Activated CD8-positive, alpha-beta memory T cell treated with anti-CD3 and anti-CD28 coated beads for 36 hours (primary cell): ENCODE data around the gene NFIA. TPM values are rescaled to one million over a fixed set of nuclear protein-coding genes. Genes with fewer than 3 reads are reported as not detected.
"Not testable (repeated sequence)": the region's sequence is repeated elsewhere in the genome, so short reads cannot be mapped to it uniquely, and the experiment has no call there.

Experiments
- CTCF ChIA-PET: fragments of 350-600 bp; sonication (Branson Sonifier 250); formaldehyde crosslinking; loops from one replicate; lab custom pipeline; 2021; ENCODE audit warnings: antibody characterized with exemption; lab: Charles Lee
- POLR2A ChIA-PET: fragments of 350-600 bp; sonication (Branson Sonifier 250); formaldehyde crosslinking; loops from one replicate; lab custom pipeline; 2021; ENCODE audit warnings: antibody characterized with exemption; lab: Charles Lee
- total RNA-seq, 2 experiments: library from RNA; stranded (reverse); gene quantifications; one replicate each; pipeline ENCODE4 v1.2.3, GENCODE V29; 2021

NFIA gene
- total RNA-seq, 2 experiments from 2014 or later: 3.6 to 4.8 TPM

DNA sequence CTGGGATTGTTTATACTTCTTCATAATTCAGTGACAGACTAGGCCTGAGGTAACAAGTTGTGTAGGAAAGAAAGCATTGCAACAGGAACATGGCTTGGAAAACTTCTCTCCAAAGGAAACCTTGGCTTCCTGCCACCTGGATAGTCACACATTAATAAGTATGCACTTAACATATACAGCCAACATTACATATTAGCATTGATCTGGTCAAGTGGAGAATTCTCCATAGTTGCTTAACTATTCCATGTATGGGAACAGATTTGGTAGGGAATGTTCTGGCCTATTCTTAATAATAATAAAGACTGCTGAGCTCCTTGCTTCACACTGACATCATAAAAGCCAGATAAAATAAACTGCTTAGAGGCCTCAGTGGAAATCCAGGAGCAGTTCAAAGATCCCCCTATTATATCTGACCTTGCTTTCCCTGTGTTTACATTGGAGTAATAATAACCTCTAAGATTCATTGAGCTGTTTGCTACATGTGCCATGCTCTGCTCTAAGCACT lies 27.2 kb upstream of the NFIA start:
- POLR2A ChIA-PET: interaction anchor here (1.0 kb wide), 1 partner anchor 27 kb away, joined by 3 read pairs; the partner anchor contains the start of gene NFIA
- CTCF ChIA-PET: no interaction called here

DNA sequence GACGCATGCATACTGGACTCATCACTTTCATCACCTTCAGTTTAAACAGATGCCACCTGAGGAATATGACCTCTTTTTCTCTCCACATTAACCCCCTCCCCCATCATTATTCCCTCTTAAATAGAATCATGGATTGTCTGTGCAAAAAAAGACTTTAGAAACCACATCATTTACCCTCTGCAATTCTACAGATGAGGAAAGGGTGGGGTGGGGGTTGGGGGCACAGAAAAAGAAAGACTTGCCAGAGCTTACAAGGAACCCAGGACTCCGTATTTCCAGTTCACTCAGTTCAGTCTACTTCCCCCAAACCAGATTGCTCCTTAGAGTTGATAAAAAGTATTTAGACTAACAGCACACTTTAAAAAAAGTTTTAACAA lies 26.2 kb upstream of the NFIA start:
- POLR2A ChIA-PET: interaction anchor here (1.0 kb wide), 1 partner anchor 26 kb away, joined by 3 read pairs; the partner anchor contains the start of gene NFIA
- CTCF ChIA-PET: no interaction called here

DNA sequence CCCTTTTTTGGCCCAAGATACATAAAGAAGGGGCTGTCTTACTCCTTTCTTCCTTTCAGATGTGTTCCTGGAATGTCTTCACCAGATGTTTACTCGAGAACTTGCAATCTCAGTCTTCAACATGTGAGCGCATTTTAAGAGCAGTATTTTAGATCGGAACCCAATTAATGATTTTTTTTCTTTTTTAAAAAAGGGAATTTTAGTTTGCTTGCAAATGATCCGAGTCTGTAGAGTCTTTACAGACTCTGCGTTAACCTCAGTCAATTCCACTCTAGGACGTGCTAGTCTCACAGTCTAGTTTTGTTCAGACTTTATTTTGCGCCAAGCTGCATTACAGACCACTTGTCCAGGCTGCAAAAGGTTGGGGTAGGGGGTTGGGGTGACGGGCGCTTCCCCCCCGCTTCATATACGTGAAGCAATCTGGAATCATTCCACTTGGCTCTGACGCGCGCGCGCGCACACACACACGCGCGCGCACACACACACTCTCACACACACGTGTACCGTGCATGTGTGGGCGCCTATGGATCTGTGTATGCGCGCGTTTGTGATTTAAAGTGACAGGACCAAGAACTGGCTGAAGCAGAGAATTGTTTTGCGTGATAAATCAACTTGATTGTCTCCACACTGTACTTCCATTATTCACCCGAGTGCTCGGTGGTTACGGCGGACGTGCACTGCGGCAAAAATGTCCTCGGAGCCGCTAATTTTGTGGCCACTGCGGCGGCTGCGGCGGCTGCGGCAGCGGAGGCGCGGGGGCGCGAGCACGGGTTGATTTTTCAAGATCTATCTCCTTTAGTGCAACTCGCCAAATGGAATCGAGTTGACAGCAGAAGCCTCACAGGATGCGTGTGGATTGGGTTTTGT lies 25.6 kb upstream of the NFIA start:
- CTCF ChIA-PET: interaction anchor here (0.6 kb wide), 1 partner anchor 391 kb away, joined by 3 read pairs; no protein-coding TSS in a partner anchor

DNA sequence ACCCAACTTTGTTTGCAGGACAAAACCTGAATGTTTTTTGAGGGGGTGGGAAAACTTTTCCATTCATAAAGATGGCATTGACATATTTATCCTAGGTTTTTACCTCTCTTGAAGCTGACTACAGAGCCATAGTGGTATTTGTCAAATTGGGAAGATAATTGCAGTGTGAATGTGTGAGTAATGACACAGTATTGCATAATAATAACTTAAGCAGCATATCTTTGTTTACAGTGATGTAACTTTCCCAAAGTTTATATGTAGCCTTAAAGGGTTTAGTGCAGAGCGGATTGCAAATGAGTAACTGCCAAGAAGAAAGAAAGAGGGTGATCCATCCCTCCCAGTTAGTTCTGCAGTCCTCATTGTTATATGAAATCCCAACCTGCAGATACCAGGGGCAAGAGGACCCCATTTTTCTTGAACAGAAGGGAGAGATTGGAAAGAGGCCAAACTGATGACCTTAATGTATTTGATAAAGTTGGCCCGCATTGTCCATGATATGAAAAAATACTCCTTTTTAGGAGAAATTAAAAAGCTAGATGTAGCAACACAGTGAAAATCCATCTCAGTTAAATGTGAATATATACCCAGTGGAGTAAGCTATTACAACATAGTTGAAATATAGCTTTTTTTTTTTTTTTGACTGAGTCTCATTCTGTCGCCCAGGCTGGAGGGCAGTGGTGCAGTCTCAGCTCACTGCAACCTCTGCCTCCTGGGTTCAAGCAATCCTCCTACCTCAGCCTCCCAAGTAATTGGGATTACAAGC lies 23.7 kb upstream of the NFIA start:
- ChIA-PET CTCF (no interaction called here), POLR2A (no interaction called here)

More for the DNA sequence above, 25.6 kb upstream of the NFIA start:
- POLR2A ChIA-PET: interaction anchor here (0.6 to 1.0 kb wide), 2 partner anchors 18 to 21 kb away, joined by 3 to 9 read pairs; no protein-coding TSS in a partner anchor

DNA sequence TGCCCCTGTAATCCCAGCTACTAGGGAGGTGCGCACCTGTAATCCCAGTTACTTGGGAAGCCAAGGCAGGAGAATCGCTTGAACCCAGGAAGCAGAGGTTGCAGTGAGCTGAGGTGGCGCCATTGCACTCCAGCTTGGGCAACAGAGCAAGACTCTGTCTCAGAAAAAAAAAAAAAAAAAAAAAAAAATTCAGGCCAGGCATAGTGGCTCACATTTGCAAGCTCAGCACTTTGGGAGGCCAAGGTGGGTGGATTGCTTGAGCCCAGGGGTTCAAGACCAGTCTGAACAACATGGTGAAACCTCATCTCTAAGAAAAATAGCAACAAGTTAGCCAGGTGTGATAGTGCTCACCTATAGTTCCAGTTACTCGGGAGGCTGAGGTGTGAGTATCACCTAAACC lies 20.8 kb upstream of the NFIA start:
- POLR2A ChIA-PET: not testable (repeated sequence)
- CTCF ChIA-PET: interaction anchor here (0.6 kb wide), 1 partner anchor 28 kb away, joined by 4 read pairs; no protein-coding TSS in a partner anchor

DNA sequence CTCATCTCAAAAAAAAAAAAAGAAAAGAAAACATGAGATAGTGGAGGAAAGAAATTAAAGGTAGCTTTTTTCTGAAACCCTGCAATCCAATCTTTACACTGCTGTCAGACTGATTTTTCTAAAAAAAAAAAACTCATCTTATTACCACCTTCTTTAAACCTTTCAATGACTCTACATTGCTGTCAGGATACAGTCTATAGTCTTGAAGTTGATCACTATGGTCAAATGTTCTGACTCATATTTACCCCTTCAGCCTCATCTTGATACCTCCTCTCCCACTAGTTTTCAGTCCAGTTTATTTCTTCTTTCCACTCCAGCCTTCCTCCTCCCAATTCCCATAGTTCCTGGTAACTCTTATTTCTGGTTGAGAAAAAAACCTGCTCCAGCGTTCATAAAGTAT lies 17.7 kb upstream of the NFIA start:
- POLR2A ChIA-PET: interaction anchor here (0.6 kb wide), 1 partner anchor 77 kb away, joined by 6 read pairs; no protein-coding TSS in a partner anchor
- CTCF ChIA-PET: no interaction called here

DNA sequence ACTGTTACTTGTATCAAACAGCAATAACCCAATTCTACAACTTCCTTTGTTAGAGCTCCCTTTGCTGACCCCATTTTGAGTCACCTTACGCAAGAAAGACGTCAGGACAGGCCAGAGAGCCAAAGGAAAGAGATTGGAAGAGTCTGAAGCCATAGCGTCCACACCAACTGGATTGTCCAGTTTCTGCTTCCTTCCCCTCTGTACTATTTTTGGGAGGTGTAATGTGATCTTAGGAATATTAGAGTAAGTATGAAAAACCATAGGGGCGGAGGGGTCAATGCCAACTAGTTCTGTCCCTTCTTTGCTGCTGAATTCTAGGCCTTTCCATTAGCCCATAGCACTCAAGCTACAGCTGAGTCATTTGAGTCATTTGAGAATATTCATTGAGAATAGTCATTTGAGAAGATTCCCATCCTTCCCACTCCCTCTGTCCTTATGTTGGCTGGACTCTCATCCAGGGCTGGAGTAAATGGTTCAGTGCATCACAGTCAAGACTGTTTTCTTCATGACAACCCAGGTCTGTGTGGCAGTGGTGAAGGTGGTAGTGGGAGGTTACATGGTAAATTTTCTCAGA lies 14.8 kb upstream of the NFIA start:
- CTCF ChIA-PET: interaction anchor here (1.5 kb wide), 1 partner anchor 18 kb away, joined by 3 read pairs; no protein-coding TSS in a partner anchor
- POLR2A ChIA-PET: no interaction called here

DNA sequence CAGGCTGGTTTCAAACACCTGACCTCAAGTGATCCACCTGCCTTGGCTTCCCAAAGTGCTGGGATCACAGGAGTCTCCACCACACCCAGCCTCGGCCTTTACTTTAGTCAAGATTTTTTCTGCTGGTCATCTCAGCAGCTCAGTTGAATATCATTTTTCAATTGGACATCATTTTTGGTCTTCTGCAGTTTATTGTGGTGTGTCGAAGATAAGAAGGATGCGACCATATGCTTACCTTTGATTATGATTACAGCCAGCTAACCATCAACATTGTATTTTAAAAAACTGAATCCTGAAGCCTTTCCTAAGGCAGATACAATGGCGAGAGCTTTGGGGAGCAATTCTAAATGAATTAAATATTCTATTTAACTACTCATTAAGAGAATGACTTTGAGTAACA lies 12.3 kb upstream of the NFIA start:
- POLR2A ChIA-PET: no interaction called here

DNA sequence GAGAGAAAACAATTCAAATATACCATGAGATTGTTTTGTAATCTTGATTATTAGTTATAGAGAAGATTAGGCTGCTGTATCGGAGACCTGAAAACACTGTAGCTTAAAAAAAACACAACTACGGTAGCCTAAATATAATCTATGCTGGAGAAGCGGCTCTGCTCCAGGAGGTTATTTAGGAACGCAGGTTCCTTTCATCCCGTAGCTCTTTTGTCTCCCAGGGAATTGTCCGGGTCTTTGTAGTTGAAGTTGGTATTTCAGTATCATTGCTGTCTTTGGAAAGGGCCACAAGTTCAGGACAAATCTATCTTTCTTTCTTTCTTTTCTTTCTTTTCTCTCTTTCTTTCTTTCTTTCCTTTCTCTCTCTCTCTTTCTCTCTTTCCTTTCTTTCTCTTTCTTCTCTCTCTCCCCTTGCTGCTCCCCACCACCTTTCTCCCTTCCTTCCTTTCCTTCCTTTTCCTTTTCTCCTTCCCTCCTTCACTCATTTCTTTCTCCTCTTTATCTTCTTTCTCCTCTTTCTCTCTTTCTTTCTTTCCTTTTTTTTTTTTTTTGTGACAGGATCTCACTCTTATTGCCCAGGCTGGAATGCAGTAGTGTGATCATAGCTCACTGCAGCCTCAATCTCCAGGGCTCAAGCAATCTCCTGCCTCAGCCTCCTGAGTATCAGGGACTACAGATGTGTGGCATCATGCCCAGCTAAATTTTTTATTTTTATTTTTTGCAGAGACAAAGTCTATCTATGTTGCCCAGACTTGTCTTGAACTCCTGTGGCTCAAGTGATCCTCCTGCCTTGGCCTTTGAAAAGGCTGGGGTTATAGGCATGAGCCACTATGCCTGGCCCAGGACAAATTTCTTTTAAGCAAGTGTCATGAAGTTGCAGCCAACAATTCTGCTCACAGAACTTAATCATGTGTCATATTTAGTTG lies 10.9 kb upstream of the NFIA start:
- ChIA-PET POLR2A (no interaction called here), CTCF (interaction anchor here (0.6 to 0.7 kb wide), 2 partner anchors 23 to 302 kb away, joined by 3 read pairs; no protein-coding TSS in a partner anchor)

More for the DNA sequence above, 12.3 kb upstream of the NFIA start:
- CTCF ChIA-PET: no interaction called here

DNA sequence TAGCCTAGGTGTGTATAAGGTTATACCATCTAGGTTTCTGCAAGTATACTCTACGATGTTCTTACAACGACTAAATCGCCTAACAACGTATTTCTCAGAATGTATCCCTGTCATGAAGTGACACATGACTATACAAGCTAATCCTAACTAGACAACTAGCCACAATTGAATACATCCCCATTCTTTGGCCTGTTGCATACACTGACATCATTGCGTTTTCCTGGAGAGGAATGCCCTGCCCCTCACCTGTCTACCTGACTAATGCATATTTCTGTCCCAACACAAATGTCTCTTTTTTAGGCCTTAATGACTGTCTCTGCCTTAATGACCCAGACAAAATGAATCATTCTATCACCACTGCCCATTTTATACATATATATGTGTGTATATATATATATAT lies 8.5 kb upstream of the NFIA start:
- ChIA-PET CTCF (interaction anchor here (0.6 to 1.1 kb wide), 3 partner anchors 177 to 276 kb away, joined by 3 read pairs; no protein-coding TSS in a partner anchor), POLR2A (interaction anchor here (0.6 kb wide), 1 partner anchor 17 kb away, joined by 3 read pairs; no protein-coding TSS in a partner anchor)

DNA sequence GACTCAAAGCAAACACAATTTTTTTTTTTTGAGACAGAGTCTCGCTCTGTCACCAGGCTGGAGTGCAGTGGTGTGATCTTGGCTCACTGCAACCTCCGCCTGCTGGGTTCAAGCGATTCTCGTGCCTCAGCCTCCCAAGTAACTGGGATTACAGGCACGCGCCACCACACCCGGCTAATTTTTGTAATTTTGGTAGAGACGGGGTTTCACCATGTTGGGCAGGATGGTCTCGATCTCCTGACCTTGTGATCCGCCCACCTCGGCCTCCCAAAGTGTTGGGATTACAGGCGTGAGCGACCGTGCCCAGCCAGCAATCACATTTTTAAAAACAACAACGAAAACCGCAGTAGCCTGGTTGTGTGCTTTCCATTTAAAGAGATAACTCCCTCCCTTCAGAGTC lies 6.5 kb upstream of the NFIA start:
- CTCF ChIA-PET: interaction anchor here (7.0 kb wide), 1 partner anchor 25 kb away, joined by 42 read pairs; no protein-coding TSS in a partner anchor
- POLR2A ChIA-PET: interaction anchor here (2.8 to 3.0 kb wide), 2 partner anchors 23 to 26 kb away, joined by 14 to 15 read pairs; no protein-coding TSS in a partner anchor

DNA sequence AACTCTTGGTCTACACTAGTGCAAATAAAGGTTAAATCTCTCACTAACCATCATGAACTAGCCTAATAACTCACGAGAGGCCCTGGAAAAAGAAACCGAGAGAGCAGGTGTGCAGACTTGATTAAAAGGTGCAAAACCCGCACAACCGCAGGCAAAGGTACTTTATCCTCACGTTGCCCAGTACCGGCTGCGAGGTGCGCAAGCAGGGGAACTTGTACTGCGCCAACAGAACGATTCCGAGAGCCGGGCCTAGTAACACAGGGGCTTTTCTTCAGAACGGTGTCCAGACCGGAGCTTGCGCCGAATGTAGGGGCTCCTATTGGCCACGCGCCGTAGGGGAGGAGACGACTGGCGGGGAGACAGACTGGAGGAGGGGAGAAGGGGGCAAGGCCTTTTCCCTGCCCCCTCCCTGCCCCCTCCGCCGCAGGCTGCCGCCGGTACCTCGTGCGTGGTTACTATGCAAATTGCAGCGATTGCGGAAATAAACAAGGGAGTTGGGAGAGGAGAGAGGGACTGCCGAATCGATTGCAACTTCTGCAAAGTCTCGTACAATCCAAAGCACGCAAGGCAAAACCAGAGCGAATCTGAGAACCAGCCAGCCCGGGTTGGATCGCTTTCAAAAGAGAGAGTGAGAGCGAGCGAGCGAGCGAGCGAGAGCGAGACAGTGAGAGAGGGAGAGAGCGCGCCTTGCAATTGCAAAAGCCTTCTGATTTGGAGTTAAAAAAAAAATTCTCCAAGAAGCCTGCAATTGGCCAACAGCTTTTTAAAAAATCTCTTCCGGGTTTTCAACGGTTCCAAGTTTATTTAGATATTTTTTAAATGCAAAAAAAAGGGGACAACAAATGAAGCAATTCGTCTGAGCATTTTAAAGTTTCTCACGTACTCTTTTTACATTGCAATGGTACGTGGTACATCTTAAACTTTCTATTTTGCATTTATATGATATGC lies 5.4 kb upstream of the NFIA start:
- ChIA-PET POLR2A (interaction anchor here (0.6 to 3.0 kb wide), 5 partner anchors 24 to 309 kb away, joined by 3 to 15 read pairs (median 5); no protein-coding TSS in a partner anchor), CTCF (interaction anchor here (1.0 to 7.0 kb wide), 3 partner anchors 27 to 194 kb away, joined by 3 to 42 read pairs (median 3); no protein-coding TSS in a partner anchor)

DNA sequence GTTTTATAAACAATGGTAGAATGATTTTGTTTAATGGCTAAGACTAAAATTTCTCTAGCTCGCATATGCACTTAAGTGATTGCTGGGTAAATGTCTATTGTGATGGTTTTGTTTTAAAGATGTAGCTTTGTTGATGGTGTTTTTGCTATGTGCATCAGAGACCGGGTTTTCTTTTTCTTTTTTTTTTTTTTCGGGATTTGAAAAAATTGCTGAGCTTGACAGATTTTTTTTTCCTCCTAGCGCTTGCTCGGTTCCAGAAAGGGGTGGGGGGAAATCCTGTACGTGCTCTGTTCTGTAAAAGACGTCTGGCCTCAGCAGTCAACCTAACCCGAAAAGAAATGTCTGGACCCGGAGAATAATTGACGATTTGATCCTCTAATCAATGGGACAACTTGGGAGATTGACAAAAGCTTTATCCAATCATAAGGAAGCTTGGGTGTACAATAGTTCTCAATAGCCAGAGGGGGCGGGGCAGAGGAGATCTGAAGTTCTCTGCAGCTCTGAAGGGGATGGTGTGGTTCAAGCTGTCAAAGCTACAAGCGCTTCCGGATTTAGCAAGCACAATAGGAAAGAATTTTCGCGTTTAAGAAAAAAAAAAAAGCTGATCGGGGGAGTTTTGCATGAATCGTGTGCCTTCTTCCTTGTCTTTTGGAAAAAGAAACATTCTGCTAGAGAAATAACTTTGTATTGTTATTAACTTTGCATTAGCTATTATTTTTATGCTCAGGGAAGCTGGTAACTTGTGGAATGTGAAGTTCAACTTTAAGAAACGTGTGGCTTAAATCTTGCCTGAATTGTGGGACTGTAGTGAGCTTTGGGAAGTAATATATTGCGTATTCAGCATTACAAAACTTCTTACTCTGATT lies 4.5 kb upstream of the NFIA start:
- CTCF ChIA-PET: interaction anchor here (1.0 to 7.0 kb wide), 7 partner anchors 8 to 193 kb away, joined by 3 to 42 read pairs (median 3); no protein-coding TSS in a partner anchor
- POLR2A ChIA-PET: interaction anchor here (0.5 to 3.0 kb wide), 12 partner anchors 11 to 506 kb away, joined by 3 to 15 read pairs (median 4); no protein-coding TSS in a partner anchor

DNA sequence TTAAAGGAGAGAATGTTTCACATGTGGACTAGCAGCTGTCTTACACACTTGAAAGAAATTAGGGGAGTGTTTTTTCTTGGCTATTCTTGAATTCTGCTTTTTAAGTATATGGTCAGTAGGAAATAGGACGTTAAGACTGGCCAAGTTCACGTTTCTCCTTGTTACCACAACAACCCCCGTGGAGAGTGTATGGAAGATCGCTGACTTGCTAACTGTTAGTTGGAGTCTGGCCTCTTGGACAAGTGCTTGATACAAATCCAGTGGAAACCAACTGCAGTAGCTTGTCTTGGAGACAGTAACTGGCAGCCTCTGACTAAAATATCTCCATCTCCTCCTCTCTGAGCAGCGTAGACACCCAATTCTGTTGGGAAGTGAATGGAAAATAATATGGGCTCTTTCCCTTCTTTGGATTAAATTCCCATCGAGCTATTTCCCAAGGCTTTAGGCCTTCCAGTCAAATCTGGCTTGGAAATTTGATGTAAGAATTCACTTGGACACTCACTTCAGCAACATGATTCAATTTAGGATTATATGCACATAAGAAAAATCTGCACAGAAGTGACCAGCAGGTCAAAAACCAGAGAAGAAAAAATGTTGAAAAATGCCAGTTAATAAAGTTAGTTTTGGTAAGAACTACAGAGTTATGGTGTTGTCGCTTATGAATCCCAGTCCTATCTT lies 3.6 kb upstream of the NFIA start:
- ChIA-PET POLR2A (interaction anchor here (0.5 to 3.0 kb wide), 6 partner anchors 21 to 229 kb away, joined by 3 to 15 read pairs (median 6); no protein-coding TSS in a partner anchor), CTCF (interaction anchor here (1.1 to 7.0 kb wide), 5 partner anchors 9 to 189 kb away, joined by 3 to 42 read pairs (median 3); no protein-coding TSS in a partner anchor)
